ENCODE data around the gene RPS6KA2.

- TF ChIP-seq CTCF (IDR thresholded peaks at IDR 0.05) (no peak), SIN3A (IDR thresholded peaks at IDR 0.05; ENCODE audit: borderline replicate concordance, insufficient read depth, low read depth, low read length) (no peak), POLR2AphosphoS5 (IDR thresholded peaks at IDR 0.05; ENCODE audit: low read depth, low read length) (no peak), TCF7L2 (IDR thresholded peaks at IDR 0.05; ENCODE audit: low read depth, low read length) (no peak)
These were observed 202.6 kb downstream of the RPS6KA2 start for GRCh38 chr6:166424431-166424830.

All from Panc1 (cell line).